ENCODE data around the gene MCU. TPM values are rescaled to one million over a fixed set of nuclear protein-coding genes. Genes with fewer than 3 reads are reported as not detected.
"Not testable (repeated sequence)": the region's sequence is repeated elsewhere in the genome, so short reads cannot be mapped to it uniquely, and the experiment has no call there.

MCU gene
- total RNA-seq, 1 experiment from 2014 or later: 70.2 TPM

DNA sequence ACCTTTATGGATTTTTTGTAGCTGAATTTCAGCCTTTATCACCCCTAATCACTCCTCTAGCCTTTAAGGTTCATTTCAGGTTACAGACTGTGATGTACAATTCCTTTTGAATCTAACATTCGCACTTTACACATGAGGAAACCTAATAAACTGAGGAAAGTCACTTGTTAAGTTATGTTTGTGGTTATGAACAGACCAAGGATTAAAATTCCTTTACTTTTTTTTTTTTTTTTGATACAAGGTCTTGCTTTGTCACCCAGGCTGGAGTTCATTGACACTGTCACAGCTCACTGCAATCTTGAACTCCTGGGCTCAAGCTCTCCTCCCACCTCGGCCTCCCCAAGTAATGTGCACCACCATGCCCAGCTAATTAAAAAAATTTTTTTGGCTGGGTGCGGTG lies 3.6 kb downstream of the MCU start:
- DNase-seq: no peak
- CTCF ChIA-PET: interaction anchor here (0.6 to 3.9 kb wide), 6 partner anchors 16 to 449 kb away, joined by 3 to 26 read pairs (median 4); no protein-coding TSS in a partner anchor
- Mint-ChIP-seq H3K4me1 (ENCODE audit: low read depth, unreplicated experiment) (peaks cover 34% of the 10 kb centered on the region), H3K36me3 (ENCODE audit: insufficient read depth, unreplicated experiment) (peaks cover 30% of the 10 kb centered on the region), H3K27ac (ENCODE audit: unreplicated experiment) (peak overlapping the region; percentile 60), H3K9me3 (ENCODE audit: low read depth, unreplicated experiment) (no peaks in the 10 kb centered on the region), H3K4me3 (ENCODE audit: low read depth, unreplicated experiment) (peak overlapping the region; percentile 84), H3K27me3 (ENCODE audit: unreplicated experiment) (no peaks in the 10 kb centered on the region)
- intact Hi-C loops (cut with micrococcal nuclease; ENCODE audit: unreplicated experiment): loop anchor here (10.0 kb wide), 2 partner anchors 131 to 241 kb away; no protein-coding TSS in a partner anchor
- TF ChIP-seq, protein P1, sequence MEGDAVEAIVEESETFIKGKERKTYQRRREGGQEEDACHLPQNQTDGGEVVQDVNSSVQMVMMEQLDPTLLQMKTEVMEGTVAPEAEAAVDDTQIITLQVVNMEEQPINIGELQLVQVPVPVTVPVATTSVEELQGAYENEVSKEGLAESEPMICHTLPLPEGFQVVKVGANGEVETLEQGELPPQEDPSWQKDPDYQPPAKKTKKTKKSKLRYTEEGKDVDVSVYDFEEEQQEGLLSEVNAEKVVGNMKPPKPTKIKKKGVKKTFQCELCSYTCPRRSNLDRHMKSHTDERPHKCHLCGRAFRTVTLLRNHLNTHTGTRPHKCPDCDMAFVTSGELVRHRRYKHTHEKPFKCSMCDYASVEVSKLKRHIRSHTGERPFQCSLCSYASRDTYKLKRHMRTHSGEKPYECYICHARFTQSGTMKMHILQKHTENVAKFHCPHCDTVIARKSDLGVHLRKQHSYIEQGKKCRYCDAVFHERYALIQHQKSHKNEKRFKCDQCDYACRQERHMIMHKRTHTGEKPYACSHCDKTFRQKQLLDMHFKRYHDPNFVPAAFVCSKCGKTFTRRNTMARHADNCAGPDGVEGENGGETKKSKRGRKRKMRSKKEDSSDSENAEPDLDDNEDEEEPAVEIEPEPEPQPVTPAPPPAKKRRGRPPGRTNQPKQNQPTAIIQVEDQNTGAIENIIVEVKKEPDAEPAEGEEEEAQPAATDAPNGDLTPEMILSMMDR (IDR thresholded peaks at IDR 0.05; ENCODE audit: unreplicated experiment): no peak
- no TSS peak for BruUV-seq (replicated peaks)

DNA sequence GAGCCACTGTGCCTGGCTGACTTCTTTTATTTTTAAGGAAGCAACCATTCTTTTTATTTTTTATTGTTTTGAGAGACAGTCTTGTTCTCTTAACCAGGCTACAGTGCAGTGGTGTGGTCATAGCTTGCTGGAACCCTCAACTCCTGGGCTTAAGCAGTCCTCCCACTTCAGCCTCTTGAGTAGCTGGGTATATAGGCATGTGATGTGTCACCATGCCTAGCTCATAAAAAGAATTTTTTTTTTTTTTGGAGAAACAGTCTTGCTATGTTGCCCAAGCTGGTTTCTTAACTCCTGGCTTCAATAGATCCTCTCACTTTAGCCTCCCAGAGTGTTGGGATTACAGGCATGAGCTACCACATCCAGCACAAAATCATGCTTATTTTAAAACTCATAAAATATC lies 5.8 kb downstream of the MCU start:
- intact Hi-C loops (cut with micrococcal nuclease; ENCODE audit: unreplicated experiment): loop anchor here (10.0 kb wide), 2 partner anchors 133 to 243 kb away; no protein-coding TSS in a partner anchor
- no peak overlapping the region for H3K4me3 Mint-ChIP-seq (ENCODE audit: low read depth, unreplicated experiment)
- no peaks in the 10 kb centered on the region for H3K9me3 Mint-ChIP-seq (ENCODE audit: low read depth, unreplicated experiment)

DNA sequence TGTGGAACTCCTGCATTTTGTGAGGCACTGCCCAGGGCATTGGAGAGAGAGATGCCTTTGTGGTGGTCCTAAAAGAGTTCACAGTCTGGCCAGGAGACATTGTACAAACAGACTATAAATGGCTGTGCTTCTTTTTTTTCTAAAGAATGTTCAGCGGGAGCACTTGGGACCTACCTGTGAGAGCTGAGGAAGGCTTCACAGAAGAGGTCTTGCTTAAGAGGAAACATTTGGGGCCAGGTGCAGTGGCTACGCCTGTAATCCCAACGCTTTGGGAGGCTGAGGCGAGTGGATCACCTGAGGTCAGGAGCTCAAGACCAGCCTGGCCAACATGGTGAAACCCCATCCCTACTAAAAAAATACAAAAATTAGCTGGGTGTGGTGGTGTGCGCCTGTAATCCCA lies 10.5 kb downstream of the MCU start:
- H3K9me3 Mint-ChIP-seq (ENCODE audit: low read depth, unreplicated experiment); H3K4me3 Mint-ChIP-seq (ENCODE audit: low read depth, unreplicated experiment); BruUV-seq (replicated peaks); DNase-seq; intact Hi-C loops (cut with micrococcal nuclease; ENCODE audit: unreplicated experiment); H3K27ac Mint-ChIP-seq (ENCODE audit: unreplicated experiment); H3K27me3 Mint-ChIP-seq (ENCODE audit: unreplicated experiment): not testable (repeated sequence)
- H3K36me3 Mint-ChIP-seq (ENCODE audit: insufficient read depth, unreplicated experiment): peaks cover 20% of the 10 kb centered on the region
- CTCF ChIA-PET: interaction anchor here (0.8 kb wide), 1 partner anchor 20 kb away, joined by 3 read pairs; no protein-coding TSS in a partner anchor
- peaks cover 24% of the 10 kb centered on the region for H3K4me1 Mint-ChIP-seq (ENCODE audit: low read depth, unreplicated experiment)

More for the DNA sequence above, 5.8 kb downstream of the MCU start:
- TF ChIP-seq, protein P1 (IDR thresholded peaks at IDR 0.05; ENCODE audit: unreplicated experiment): no peak
- Mint-ChIP-seq H3K27ac (ENCODE audit: unreplicated experiment) (no peak overlapping the region), H3K27me3 (ENCODE audit: unreplicated experiment) (no peaks in the 10 kb centered on the region), H3K36me3 (ENCODE audit: insufficient read depth, unreplicated experiment) (peaks cover 30% of the 10 kb centered on the region), H3K4me1 (ENCODE audit: low read depth, unreplicated experiment) (peaks cover 45% of the 10 kb centered on the region)
- BruUV-seq (replicated peaks): no TSS peak
- DNase-seq: no peak
- CTCF ChIA-PET: interaction anchor here (0.6 to 1.7 kb wide), 4 partner anchors 11 to 253 kb away, joined by 3 to 5 read pairs (median 4); no protein-coding TSS in a partner anchor

DNA sequence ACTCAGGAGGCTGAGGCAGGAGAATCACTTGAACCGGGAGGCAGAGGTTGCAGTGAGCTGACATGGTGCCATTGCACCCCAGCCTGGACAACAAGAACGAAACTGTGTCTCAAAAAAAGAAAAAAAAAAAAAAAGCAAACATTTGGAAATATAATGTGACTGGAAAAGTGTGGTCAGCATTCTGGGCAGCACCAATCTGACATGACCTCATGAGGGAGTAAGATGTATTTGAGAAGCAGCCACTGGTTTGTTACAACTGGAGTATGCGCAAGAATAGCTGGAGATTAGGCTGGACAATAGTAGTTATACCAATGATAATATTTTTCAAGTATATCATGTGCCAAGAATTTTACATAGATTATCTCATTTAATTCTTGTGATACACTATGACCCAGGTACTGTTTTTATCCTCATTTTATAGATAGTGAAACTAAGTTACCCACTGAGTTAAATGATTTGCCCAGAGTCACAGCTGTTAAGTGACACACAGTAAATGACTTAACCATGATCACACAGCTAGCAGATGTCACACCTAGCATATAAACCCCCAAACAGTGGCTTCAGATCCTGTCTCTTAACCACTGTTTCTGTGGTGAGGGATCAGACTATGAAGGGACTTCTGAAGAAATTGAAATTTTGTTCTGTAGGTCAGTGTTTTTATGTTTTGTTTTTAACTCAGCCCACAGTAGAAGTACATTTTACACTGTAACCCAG lies 11.1 kb downstream of the MCU start:
- Mint-ChIP-seq H3K27ac (ENCODE audit: unreplicated experiment) (no peak overlapping the region), H3K36me3 (ENCODE audit: insufficient read depth, unreplicated experiment) (peaks cover 20% of the 10 kb centered on the region), H3K4me3 (ENCODE audit: low read depth, unreplicated experiment) (no peak overlapping the region), H3K9me3 (ENCODE audit: low read depth, unreplicated experiment) (no peaks in the 10 kb centered on the region), H3K27me3 (ENCODE audit: unreplicated experiment) (no peaks in the 10 kb centered on the region), H3K4me1 (ENCODE audit: low read depth, unreplicated experiment) (peaks cover 29% of the 10 kb centered on the region)
- BruUV-seq (replicated peaks): no TSS peak
- intact Hi-C loops (cut with micrococcal nuclease; ENCODE audit: unreplicated experiment): no loop called here
- TF ChIP-seq, protein P1 (IDR thresholded peaks at IDR 0.05; ENCODE audit: unreplicated experiment): no peak
- CTCF ChIA-PET: interaction anchor here (0.8 kb wide), 1 partner anchor 19 kb away, joined by 3 read pairs; no protein-coding TSS in a partner anchor
- DNase-seq: no peak

DNA sequence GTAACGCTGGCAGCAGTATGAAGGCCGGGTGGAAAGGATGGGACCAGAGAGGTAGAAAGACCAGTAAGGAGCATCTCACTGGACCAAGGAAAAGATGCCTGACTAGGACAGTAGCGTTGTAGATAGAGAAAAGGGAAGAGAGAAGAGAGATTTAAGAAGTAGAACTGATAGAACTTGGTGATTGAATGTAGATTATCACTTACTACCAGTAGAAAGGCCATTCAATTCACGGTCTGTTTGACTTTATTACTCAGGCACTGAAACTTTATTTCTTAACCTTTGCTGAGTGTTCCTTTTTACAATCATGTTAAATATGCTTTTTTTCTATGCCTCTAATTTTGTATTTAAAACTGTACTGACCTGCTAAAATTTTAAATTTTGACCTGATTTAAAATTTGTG lies 12.2 kb downstream of the MCU start:
- TF ChIP-seq, protein P1 (IDR thresholded peaks at IDR 0.05; ENCODE audit: unreplicated experiment): no peak
- no TSS peak for BruUV-seq (replicated peaks)
- Mint-ChIP-seq H3K27me3 (ENCODE audit: unreplicated experiment) (no peaks in the 10 kb centered on the region), H3K4me1 (ENCODE audit: low read depth, unreplicated experiment) (peaks cover 39% of the 10 kb centered on the region), H3K27ac (ENCODE audit: unreplicated experiment) (no peak overlapping the region), H3K4me3 (ENCODE audit: low read depth, unreplicated experiment) (no peak overlapping the region), H3K9me3 (ENCODE audit: low read depth, unreplicated experiment) (no peaks in the 10 kb centered on the region), H3K36me3 (ENCODE audit: insufficient read depth, unreplicated experiment) (peaks cover 20% of the 10 kb centered on the region)
- CTCF ChIA-PET: no interaction called here
- no peak for DNase-seq
- intact Hi-C loops (cut with micrococcal nuclease; ENCODE audit: unreplicated experiment): no loop called here

Measured in Calu3 (cell line).